DMS153 treated with DMSO at 0.1 percent for 48 hours (cell line): ENCODE measurements around the gene CYP4F2.
A peak's percentile ranks its signal among the peaks of the same experiment; 100 is the strongest.
"Not testable (repeated sequence)": the region's sequence is repeated elsewhere in the genome, so short reads cannot be mapped to it uniquely, and the experiment has no call there.

Source experiments
- DNase-seq: peaks from one replicate; lab custom pipeline; 2025; ENCODE audit not compliant: unreplicated experiment; lab: John Stamatoyannopoulos, UW

Gene CYP4F2

DNA sequence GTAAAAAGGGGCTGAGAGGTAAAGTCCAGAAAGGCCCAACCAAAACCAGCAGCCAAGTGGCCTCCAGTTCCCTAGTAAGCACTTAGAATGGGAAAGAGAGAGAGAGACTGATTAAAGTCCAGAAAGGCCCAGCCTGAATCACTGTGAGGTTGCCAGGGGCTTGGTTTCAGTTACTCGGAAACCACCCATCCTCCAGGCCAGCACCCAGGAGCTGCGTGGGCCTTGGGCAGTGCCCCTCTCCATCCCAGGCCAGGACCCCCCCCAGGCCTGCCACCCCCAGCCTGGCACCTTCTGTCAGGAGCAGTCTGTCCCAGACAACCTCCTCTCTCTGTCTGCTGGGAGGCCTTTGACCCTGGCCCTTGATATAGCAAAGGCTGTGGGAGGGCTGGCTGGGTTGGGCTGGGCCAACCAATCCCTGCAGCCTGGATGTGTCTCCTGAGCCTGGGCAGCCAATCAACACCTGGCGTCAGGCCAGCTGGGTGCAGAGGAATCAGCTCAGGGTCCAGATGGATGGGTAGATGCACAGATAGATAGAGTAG lies at the start of gene CYP4F2:
CYP4F2 (minus strand) TSS at position 337 of the 539 bp plus-strand sequence. CDS start 463 bp downstream, outside the sequence.
- no peak for DNase-seq

DNA sequence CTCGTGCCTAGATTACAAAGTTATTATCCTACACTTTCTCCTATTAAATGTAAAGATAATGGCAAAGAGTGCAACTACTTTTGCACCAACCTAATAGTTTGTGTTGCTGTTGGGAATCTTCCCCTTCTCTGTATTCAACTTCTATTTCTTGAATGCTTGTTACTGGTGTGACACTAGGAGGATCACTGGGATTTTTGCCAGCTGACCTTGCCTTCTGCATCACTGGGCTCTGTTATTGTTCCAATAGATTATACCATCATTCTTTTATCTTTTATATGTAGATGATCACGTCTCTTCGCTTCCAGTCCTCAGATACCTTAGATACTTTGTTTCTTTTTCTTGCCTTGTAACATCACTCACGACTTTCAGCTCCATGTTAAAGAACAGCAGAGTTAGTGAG lies 47.4 kb upstream of the CYP4F2 start:
- DNase-seq, result no peak

GRCh38 chr19:15944401-15944800 lies 46.5 kb upstream of the CYP4F2 start:
- DNase-seq, result no peak

DNA sequence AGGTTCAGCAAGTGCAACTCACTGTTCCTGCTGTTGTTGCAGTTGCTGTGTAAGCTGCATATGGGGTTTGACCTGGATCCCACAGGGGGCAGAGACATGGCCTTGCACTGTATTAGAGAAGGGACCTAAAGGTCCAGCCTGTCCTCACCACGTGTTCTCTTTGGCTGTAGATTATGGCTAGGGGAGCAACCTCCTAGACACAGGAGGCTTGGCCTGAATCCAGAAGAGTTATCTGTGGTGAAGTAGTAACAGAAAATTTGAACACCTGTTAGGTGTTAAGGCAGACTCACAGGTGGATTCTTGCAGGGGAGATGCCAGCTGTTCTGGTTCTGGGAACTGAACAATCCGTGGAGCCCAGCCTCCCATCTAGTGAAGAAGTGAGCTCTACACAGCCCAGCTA lies 39.9 kb upstream of the CYP4F2 start:
- DNase-seq, result no peak

DNA sequence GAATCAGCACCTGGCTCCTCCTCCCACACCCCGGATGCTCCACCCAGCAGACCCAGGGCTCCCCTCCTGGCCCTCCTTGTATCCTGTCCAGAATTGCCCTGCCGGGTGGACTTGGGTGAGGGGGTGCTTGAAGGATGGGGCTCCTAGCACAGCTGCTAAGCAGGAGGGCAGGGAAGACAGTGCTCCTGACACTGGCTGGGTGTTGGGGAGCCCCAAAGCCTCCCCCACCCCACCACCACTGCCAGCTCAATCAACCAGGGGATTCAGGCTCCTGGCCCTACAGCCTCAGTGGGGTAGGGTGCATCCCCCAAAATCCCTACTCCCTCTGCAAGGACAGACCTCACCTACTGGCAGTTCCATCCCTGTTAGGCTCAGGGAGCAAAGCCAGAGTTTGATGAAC lies 39.1 kb upstream of the CYP4F2 start:
- no peak for DNase-seq

DNA sequence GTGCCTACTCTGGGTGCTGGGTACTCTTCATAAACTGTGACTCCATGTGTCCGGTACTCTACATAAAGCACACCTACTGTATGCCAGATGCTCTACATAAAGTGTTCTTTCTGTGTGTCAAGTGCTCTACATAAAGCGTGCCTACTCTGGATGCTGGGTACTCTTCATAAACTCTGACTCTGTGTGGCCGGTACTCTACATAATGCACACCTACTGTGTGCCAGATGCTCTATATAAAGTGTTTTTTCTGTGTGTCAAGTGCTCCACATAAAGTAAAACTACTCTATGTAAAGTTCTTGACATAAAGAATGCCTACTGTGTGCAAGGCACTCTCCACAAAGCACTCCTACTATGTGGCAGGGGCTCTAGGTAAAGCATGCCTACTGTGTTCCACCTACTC lies 38.3 kb upstream of the CYP4F2 start:
- no peak for DNase-seq

GRCh38 chr19:15935167-15935702 lies 37.4 kb upstream of the CYP4F2 start:
- no peak for DNase-seq

- peak; percentile 29 for DNase-seq
These were observed 36.6 kb upstream of the CYP4F2 start, which contains the start of gene CYP4F11 for GRCh38 chr19:15934332-15935078. TSS of gene CYP4F11 (minus strand) at chr19:15934529. CDS start at chr19:15934408, 121 bp downstream.

DNA sequence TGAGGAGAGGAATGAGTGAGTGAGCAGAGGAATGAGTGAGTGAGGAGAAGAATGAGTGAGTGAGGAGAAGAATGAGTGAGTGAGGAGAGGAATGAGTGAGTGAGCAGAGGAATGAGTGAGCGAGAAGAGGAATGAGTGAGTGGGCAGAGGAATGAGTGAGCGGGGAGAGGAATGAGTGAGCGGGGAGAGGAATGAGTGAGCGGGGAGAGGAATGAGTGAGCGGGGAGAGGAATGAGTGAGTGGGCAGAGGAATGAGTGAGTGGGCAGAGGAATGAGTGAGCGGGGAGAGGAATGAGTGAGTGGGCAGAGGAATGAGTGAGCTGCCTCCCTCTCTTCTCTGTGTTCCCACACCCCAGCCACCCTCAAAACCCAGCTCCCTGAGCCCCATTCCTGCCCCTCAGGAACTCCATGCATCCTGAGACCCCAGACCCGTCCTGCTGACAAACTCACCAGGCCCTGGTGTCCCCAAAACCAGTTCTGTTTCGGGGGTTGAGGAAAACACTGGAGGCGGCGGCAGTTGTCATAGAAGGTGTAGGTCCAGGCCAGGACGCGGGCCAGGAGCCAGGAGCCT lies 36.0 kb upstream of the CYP4F2 start:
- DNase-seq, result not testable (repeated sequence)

DNA sequence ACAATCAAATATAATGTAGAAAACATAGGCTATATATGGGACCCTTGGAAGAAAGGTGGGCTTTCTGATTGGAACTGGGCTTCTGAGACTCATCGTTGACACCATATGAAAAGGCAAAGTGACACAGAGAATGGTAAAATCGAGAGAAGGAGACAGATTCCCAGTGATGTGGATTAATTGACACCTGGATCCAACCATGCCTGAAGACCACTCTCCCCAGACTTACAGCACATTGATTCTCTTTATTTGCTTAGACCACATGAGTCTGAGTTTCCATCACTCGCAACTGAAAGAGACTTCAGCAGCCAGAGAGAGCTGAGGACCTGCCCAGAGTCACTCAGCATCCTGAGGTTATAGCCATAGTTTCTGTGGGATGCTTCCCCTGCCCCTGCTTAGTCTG lies 30.4 kb upstream of the CYP4F2 start:
- DNase-seq, result no peak

GRCh38 chr19:15926484-15926883 lies 28.6 kb upstream of the CYP4F2 start:
- DNase-seq, result no peak

DNA sequence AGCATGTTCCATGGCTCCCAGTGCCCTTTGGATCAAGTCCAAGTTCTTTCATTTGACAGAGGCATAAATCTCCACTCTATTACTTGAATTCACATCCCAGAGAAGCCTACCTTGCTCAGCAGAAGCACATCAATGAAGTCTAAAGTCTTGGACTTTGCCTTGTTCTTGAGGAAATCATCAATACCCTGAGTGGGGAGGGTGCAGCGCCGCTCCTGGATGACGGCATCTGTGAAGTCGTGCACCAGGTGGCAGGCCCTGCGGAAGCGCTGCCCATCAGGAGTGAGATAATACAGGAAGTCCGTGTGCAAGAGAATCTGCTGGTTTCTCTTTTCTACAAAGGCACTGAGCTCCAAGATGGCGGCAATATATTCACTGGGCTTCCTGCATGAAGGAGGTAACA lies 25.8 kb upstream of the CYP4F2 start:
- no peak for DNase-seq

GRCh38 chr19:15922021-15922420 lies 24.1 kb upstream of the CYP4F2 start:
- DNase-seq, result no peak

GRCh38 chr19:15919243-15919642 lies 21.4 kb upstream of the CYP4F2 start:
- DNase-seq, result no peak

DNA sequence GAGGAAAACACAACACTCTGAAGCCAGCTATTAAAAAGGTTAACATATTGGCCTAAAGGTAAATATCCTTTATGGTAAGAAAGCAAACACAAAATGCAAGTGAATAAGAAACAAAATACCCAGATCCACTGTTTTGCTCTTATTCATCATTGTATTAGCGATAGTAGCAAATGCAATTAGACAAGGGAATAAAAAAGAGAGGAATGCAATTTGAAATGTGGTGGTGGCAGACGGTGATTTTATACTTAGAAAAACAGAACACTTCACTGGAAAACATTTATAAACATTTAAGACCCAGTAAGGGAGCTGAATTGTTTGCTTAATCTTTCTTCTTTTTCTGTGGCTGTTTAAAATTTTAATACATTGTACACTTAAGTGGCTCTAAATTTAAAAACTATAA lies 17.2 kb upstream of the CYP4F2 start:
- no peak for DNase-seq

DNA sequence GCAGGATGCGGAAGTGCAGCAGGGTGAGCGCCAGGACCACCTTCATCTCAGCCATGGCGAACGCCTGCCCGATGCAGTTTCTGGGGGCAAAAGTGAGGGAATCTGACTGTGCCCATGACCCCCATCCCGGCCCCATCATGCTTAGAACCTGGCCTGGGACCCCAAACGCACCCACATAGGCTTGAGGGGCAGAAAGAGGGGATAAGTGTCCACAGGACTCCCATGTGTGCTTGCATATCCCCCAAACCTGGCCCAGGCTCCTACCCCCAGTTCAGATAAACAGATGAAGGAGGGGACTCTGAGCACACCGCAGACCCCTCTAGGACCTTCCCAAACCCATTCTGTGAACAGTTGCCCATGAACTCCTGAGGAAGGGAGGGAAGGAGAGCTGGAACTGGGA lies 16.0 kb upstream of the CYP4F2 start:
- no peak for DNase-seq

DNA sequence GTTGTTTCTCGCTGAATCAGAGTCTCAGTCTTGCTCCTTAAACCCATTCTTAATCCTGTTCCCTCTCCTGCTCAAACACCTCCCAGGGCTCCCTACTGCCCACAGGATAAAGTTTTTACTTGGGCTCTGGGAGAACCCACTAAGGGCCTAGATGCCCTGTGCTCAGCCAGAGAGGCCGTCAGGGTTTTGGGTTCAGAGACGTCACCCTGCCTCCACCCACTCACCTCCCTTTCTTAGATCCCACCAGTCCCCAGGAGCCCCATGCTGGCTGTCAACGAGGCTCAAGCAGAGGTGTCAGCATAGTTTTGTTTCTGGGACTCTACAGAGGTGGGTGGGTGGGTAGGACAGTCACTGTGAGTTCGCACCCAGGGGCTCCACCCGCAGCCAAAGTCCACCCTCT lies 15.5 kb upstream of the CYP4F2 start:
- no peak for DNase-seq

- DNase-seq, result no peak
These were observed 13.8 kb upstream of the CYP4F2 start for GRCh38 chr19:15911599-15912235.

DNA sequence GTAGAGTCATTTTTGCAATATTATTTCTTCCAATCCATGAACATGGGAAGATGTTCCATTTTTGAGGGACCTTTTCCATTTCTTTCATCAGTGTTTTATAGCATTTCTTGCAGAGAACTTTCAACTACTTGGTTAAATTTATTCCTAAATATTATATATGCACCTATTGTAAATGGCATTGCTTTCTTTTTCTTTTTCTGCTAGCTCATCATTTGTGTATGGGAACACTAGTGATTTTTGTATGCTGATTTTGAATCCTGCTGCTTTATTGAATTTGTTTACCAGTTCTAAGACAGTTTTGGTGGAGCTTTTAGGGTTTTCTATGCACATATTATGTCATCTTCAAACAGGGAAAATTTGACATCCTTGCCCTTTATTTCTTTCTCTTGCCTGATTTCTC lies 7.2 kb upstream of the CYP4F2 start:
- no peak for DNase-seq

- DNase-seq, result not testable (repeated sequence)
These were observed 5.0 kb upstream of the CYP4F2 start for GRCh38 chr19:15902898-15903297.

DNA sequence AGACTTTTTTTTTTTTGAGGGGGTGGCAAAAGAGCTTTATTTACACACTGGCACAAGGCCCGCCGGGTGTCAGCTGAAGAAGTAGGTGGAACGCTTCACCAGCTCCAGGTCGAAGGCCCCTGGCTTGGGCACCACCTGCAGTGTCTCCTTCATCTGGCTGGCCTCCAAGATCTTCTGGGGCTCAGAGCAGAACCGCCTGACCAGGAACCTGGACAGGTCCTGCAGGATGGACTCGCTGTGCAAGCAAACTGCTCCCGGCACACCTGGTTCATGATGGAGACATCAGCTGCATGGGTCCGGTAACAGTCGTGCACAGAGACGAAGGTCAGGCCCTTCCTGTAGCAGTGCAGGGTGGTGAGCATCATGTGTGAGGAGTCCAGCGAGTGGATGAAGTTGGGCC lies 4.4 kb upstream of the CYP4F2 start:
- DNase-seq, result no peak

GRCh38 chr19:15900504-15900903 lies 2.6 kb upstream of the CYP4F2 start:
- no peak for DNase-seq
